ENCODE data around the gene KRT9. TPM values are rescaled to one million over a fixed set of nuclear protein-coding genes. Genes with fewer than 3 reads are reported as not detected.
A peak's percentile ranks its signal among the peaks of the same experiment; 100 is the strongest.

Gene KRT9
- total RNA-seq, 1 donor from 2014 or later: 0.30 TPM

GRCh38 chr17:41532947-41533570 lies 38.8 kb downstream of the KRT9 start:
- H3K27me3 Mint-ChIP-seq (ENCODE audit: unreplicated experiment): peaks cover 26% of the 10 kb centered on the region
- H3K36me3 Mint-ChIP-seq (ENCODE audit: unreplicated experiment): no peaks in the 10 kb centered on the region
- no peak overlapping the region for H3K4me3 Mint-ChIP-seq (ENCODE audit: unreplicated experiment)
- H3K9me3 Mint-ChIP-seq (ENCODE audit: unreplicated experiment): no peaks in the 10 kb centered on the region
- H3K27ac Mint-ChIP-seq (ENCODE audit: unreplicated experiment): no peak overlapping the region
- TF ChIP-seq CTCF (IDR thresholded peaks at IDR 0.05): no peak
- H3K4me1 Mint-ChIP-seq (ENCODE audit: unreplicated experiment): peaks cover 3% of the 10 kb centered on the region
- no peak for DNase-seq (ENCODE audit: extremely low spot score, unreplicated experiment)

GRCh38 chr17:41531993-41532392 lies 39.9 kb downstream of the KRT9 start:
- no peaks in the 10 kb centered on the region for H3K9me3 Mint-ChIP-seq (ENCODE audit: unreplicated experiment)
- H3K4me1 Mint-ChIP-seq (ENCODE audit: unreplicated experiment): peaks cover 9% of the 10 kb centered on the region
- no peak overlapping the region for H3K4me3 Mint-ChIP-seq (ENCODE audit: unreplicated experiment)
- no peak for DNase-seq (ENCODE audit: extremely low spot score, unreplicated experiment)
- H3K27ac Mint-ChIP-seq (ENCODE audit: unreplicated experiment): no peak overlapping the region
- H3K27me3 Mint-ChIP-seq (ENCODE audit: unreplicated experiment): peaks cover 30% of the 10 kb centered on the region
- no peak for TF ChIP-seq CTCF (IDR thresholded peaks at IDR 0.05)
- no peaks in the 10 kb centered on the region for H3K36me3 Mint-ChIP-seq (ENCODE audit: unreplicated experiment)

GRCh38 chr17:41530062-41531048 lies 41.5 kb downstream of the KRT9 start:
- no peak overlapping the region for H3K27ac Mint-ChIP-seq (ENCODE audit: unreplicated experiment)

GRCh38 chr17:41529491-41529915 lies 42.4 kb downstream of the KRT9 start:
- peak overlapping the region; percentile 38 for H3K4me3 Mint-ChIP-seq (ENCODE audit: unreplicated experiment)
- H3K27me3 Mint-ChIP-seq (ENCODE audit: unreplicated experiment): peaks cover 29% of the 10 kb centered on the region
- no peaks in the 10 kb centered on the region for H3K36me3 Mint-ChIP-seq (ENCODE audit: unreplicated experiment)
- no peaks in the 10 kb centered on the region for H3K9me3 Mint-ChIP-seq (ENCODE audit: unreplicated experiment)
- no peak overlapping the region for H3K27ac Mint-ChIP-seq (ENCODE audit: unreplicated experiment)
- no peak for DNase-seq (ENCODE audit: extremely low spot score, unreplicated experiment)
- TF ChIP-seq CTCF (IDR thresholded peaks at IDR 0.05): no peak
- H3K4me1 Mint-ChIP-seq (ENCODE audit: unreplicated experiment): peaks cover 9% of the 10 kb centered on the region

More at GRCh38 chr17:41530062-41531048, 41.5 kb downstream of the KRT9 start:
- Mint-ChIP-seq H3K9me3 (ENCODE audit: unreplicated experiment) (no peaks in the 10 kb centered on the region), H3K27me3 (ENCODE audit: unreplicated experiment) (peaks cover 29% of the 10 kb centered on the region), H3K4me3 (ENCODE audit: unreplicated experiment) (no peak overlapping the region), H3K36me3 (ENCODE audit: unreplicated experiment) (no peaks in the 10 kb centered on the region), H3K4me1 (ENCODE audit: unreplicated experiment) (peaks cover 9% of the 10 kb centered on the region)
- no peak for TF ChIP-seq CTCF (IDR thresholded peaks at IDR 0.05)
- no peak for DNase-seq (ENCODE audit: extremely low spot score, unreplicated experiment)

GRCh38 chr17:41528959-41529353 lies 42.9 kb downstream of the KRT9 start:
- no peaks in the 10 kb centered on the region for H3K36me3 Mint-ChIP-seq (ENCODE audit: unreplicated experiment)
- no peak for DNase-seq (ENCODE audit: extremely low spot score, unreplicated experiment)
- H3K9me3 Mint-ChIP-seq (ENCODE audit: unreplicated experiment): no peaks in the 10 kb centered on the region
- TF ChIP-seq CTCF (IDR thresholded peaks at IDR 0.05): no peak
- no peak overlapping the region for H3K27ac Mint-ChIP-seq (ENCODE audit: unreplicated experiment)
- H3K4me3 Mint-ChIP-seq (ENCODE audit: unreplicated experiment): no peak overlapping the region
- H3K27me3 Mint-ChIP-seq (ENCODE audit: unreplicated experiment): peaks cover 29% of the 10 kb centered on the region
- peaks cover 9% of the 10 kb centered on the region for H3K4me1 Mint-ChIP-seq (ENCODE audit: unreplicated experiment)
